HFFc6 (cell line): ENCODE measurements around the gene WDR13. TPM values are rescaled to one million over a fixed set of nuclear protein-coding genes. Genes with fewer than 3 reads are reported as not detected.
"Not testable (repeated sequence)": the region's sequence is repeated elsewhere in the genome, so short reads cannot be mapped to it uniquely, and the experiment has no call there.

ENCODE experiments used
- DNase-seq: peaks from one replicate; pipeline ENCODE4 v3.0.0-alpha.2; 2018
- H3K27ac Mint-ChIP-seq: 2 replicates; pipeline ENCODE4 v1.8.0; 2020; ENCODE audit warnings: mild to moderate bottlenecking, mixed read lengths
- H3K27me3 Mint-ChIP-seq: 2 replicates; pipeline ENCODE4 v1.8.0; 2021; ENCODE audit warnings: mild to moderate bottlenecking, moderate library complexity, mixed read lengths; ENCODE audit not compliant: insufficient read depth
- H3K36me3 Mint-ChIP-seq: 2 replicates; pipeline ENCODE4 v1.8.0; 2021; ENCODE audit warnings: low read depth, mixed read lengths
- H3K4me1 Mint-ChIP-seq: 2 replicates; pipeline ENCODE4 v1.8.0; 2020; ENCODE audit warnings: low read depth, mixed read lengths
- H3K4me3 Mint-ChIP-seq: 2 replicates; pipeline ENCODE4 v1.8.0; 2020; ENCODE audit warnings: mild to moderate bottlenecking, moderate library complexity, mixed read lengths
- H3K9me3 Mint-ChIP-seq: 2 replicates; pipeline ENCODE4 v1.8.0; 2020; ENCODE audit warnings: mild to moderate bottlenecking, mixed read lengths
- CTCF ChIP-seq: fragments of 200-600 bp; sonication (generic); IDR thresholded peaks from 2 replicates; pipeline ENCODE4 v1.5.0; 2021; ENCODE audit warnings: antibody characterized with exemption, mild to moderate bottlenecking
- total RNA-seq, 6 experiments: library from RNA; stranded (reverse); fragmentation: NEBNext Ultra II Directional; extraction: Animal tissue kit (Norgen Biotek cat#: 25700); gene quantifications; 2 replicates in 1 of 6; 3 replicates in 5 of 6; pipeline ENCODE4 v1.2.3, GENCODE V29; 2021

Gene WDR13
- total RNA-seq, 6 experiments from 2014 or later = 64.3 to 87.2 (median 71.8) TPM

- Mint-ChIP-seq H3K9me3 (no peaks in the 10 kb centered on the region), H3K4me3 (no peak overlapping the region), H3K27me3 (no peaks in the 10 kb centered on the region), H3K27ac (no peak overlapping the region), H3K36me3 (no peaks in the 10 kb centered on the region), H3K4me1 (peaks cover 6% of the 10 kb centered on the region; the same call in 1 of the 2 replicates)
- no peak for TF ChIP-seq CTCF
- no peak for DNase-seq
Observed at GRCh38 chrX:48645669-48646068, 48.4 kb downstream of the WDR13 start.

GRCh38 chrX:48648336-48648751 lies 51.1 kb downstream of the WDR13 start:
- peak; percentile 44 for DNase-seq
- Mint-ChIP-seq H3K27me3 (no peaks in the 10 kb centered on the region), H3K9me3 (no peaks in the 10 kb centered on the region), H3K4me1 (peaks cover 6% of the 10 kb centered on the region; the same call in 1 of the 2 replicates), H3K36me3 (no peaks in the 10 kb centered on the region), H3K27ac (no peak overlapping the region; the same call in 1 of the 2 replicates), H3K4me3 (no peak overlapping the region)
- TF ChIP-seq CTCF = peak; percentile 50

- peaks cover 6% of the 10 kb centered on the region; the same call in 1 of the 2 replicates for H3K27me3 Mint-ChIP-seq
- H3K4me1 Mint-ChIP-seq = peaks cover 6% of the 10 kb centered on the region; the same call in 1 of the 2 replicates
- H3K27ac Mint-ChIP-seq = no peak overlapping the region
- no peak for TF ChIP-seq CTCF
- DNase-seq = no peak
- H3K9me3 Mint-ChIP-seq = no peaks in the 10 kb centered on the region
- H3K36me3 Mint-ChIP-seq = no peaks in the 10 kb centered on the region
- no peak overlapping the region for H3K4me3 Mint-ChIP-seq
Observed at GRCh38 chrX:48649102-48649501, 51.8 kb downstream of the WDR13 start.

- not testable (repeated sequence) for H3K4me3 Mint-ChIP-seq, H3K36me3 Mint-ChIP-seq, H3K27ac Mint-ChIP-seq, H3K4me1 Mint-ChIP-seq, DNase-seq, H3K9me3 Mint-ChIP-seq
- peaks cover 13% of the 10 kb centered on the region for H3K27me3 Mint-ChIP-seq
Observed at GRCh38 chrX:48652055-48652579, 54.8 kb downstream of the WDR13 start.

- H3K27ac Mint-ChIP-seq, H3K36me3 Mint-ChIP-seq, H3K4me1 Mint-ChIP-seq, DNase-seq, H3K9me3 Mint-ChIP-seq: not testable (repeated sequence)
- H3K27me3 Mint-ChIP-seq = peaks cover 13% of the 10 kb centered on the region
- peak overlapping the region; percentile 30; the same call in 1 of the 2 replicates for H3K4me3 Mint-ChIP-seq
Observed at GRCh38 chrX:48654746-48655145, 57.5 kb downstream of the WDR13 start.

Other genes starting within 250 kb of the WDR13 start
- gene SSX3, start 240.8 kb upstream of the WDR13 start, total RNA-seq = not detected
- not detected for gene SSX4, start 214.0 kb upstream of the WDR13 start, total RNA-seq
- not detected for gene SSX4B, start 185.5 kb upstream of the WDR13 start, total RNA-seq
- under 1 TPM in 5 of 6 experiments, not detected in 1; 0.40 to 0.91 (median 0.79) TPM for gene SLC38A5, start 127.2 kb upstream of the WDR13 start, total RNA-seq
- gene FTSJ1, start 121.3 kb upstream of the WDR13 start, total RNA-seq = 10 to 100 TPM; 51.5 to 66.7 (median 59.7) TPM
- 10 to 100 TPM in 4 of 6 experiments, 1 to 10 TPM in 2; 9.0 to 13.8 (median 10.7) TPM for gene PORCN, start 88.5 kb upstream of the WDR13 start, total RNA-seq
- 10 to 100 TPM; 26.0 to 42.2 (median 39.1) TPM for gene EBP, start 75.7 kb upstream of the WDR13 start, total RNA-seq
- 10 to 100 TPM; 13.0 to 15.3 (median 13.8) TPM for gene TBC1D25, start 57.8 kb upstream of the WDR13 start, total RNA-seq
- gene RBM3, start 23.0 kb upstream of the WDR13 start, total RNA-seq = 100 to 1,000 TPM; 151 to 471 (median 406) TPM
- under 1 TPM in 1 of 6 experiments, not detected in 5; 0.69 TPM for gene WAS, start 86.3 kb downstream of the WDR13 start, total RNA-seq
- 10 to 100 TPM in 4 of 6 experiments, 1 to 10 TPM in 2; 6.9 to 12.0 (median 11.4) TPM for gene SUV39H1, start 99.2 kb downstream of the WDR13 start, total RNA-seq
- gene GLOD5, start 164.3 kb downstream of the WDR13 start, total RNA-seq = not detected
- gene GATA1, start 189.1 kb downstream of the WDR13 start, total RNA-seq = not detected
- 10 to 100 TPM; 22.4 to 30.8 (median 27.1) TPM for gene HDAC6, start 204.6 kb downstream of the WDR13 start, total RNA-seq
- not detected for gene ERAS, start 229.0 kb downstream of the WDR13 start, total RNA-seq
- not detected for gene PCSK1N, start 238.1 kb downstream of the WDR13 start, total RNA-seq